Kidney epithelial cell (primary cell): Measurements from ENCODE around the gene TBX4. TPM values are rescaled to one million over a fixed set of nuclear protein-coding genes. Genes with fewer than 3 reads are reported as not detected.
"Not testable (repeated sequence)": the region's sequence is repeated elsewhere in the genome, so short reads cannot be mapped to it uniquely, and the experiment has no call there.

ENCODE experiments used
- DNase-seq: peaks from one replicate; pipeline ENCODE4 v3.0.0-alpha.2; 2010; ENCODE audit warnings: low read depth
- H3K27me3 ChIP-seq: 2 replicates; pipeline ENCODE4 v1.6.0; 2011; ENCODE audit warnings: low read length; ENCODE audit not compliant: control insufficient read depth, insufficient read depth
- H3K36me3 ChIP-seq: 2 replicates; pipeline ENCODE4 v1.5.1; 2011; ENCODE audit warnings: low read length; ENCODE audit not compliant: control insufficient read depth, insufficient read depth
- H3K4me3 ChIP-seq: 2 replicates; pipeline ENCODE4 v1.5.1; 2011; ENCODE audit warnings: low read depth, mild to moderate bottlenecking, control low read depth, low read length
- total RNA-seq: library from RNA; depleted of rRNA; stranded (reverse); fragments of >200 nt; gene quantifications from 2 replicates; pipeline ENCODE4 v1.2.3, GENCODE V29; 2015
- TF ChIP-seq, protein P1 (sequence below): IDR thresholded peaks from 2 replicates; pipeline ENCODE4 v1.5.1; 2011; ENCODE audit warnings: mild to moderate bottlenecking, moderate library complexity, low read length, control low read depth, inconsistent platforms; ENCODE audit not compliant: insufficient read depth, poor library complexity, severe bottlenecking

TBX4 gene
- total RNA-seq, 1 donor from 2014 or later = not detected

GRCh38 chr17:61436995-61437704 is 15.1 kb upstream of the TBX4 start:
- no peak overlapping the region for H3K4me3 ChIP-seq
- TF ChIP-seq, protein P1, sequence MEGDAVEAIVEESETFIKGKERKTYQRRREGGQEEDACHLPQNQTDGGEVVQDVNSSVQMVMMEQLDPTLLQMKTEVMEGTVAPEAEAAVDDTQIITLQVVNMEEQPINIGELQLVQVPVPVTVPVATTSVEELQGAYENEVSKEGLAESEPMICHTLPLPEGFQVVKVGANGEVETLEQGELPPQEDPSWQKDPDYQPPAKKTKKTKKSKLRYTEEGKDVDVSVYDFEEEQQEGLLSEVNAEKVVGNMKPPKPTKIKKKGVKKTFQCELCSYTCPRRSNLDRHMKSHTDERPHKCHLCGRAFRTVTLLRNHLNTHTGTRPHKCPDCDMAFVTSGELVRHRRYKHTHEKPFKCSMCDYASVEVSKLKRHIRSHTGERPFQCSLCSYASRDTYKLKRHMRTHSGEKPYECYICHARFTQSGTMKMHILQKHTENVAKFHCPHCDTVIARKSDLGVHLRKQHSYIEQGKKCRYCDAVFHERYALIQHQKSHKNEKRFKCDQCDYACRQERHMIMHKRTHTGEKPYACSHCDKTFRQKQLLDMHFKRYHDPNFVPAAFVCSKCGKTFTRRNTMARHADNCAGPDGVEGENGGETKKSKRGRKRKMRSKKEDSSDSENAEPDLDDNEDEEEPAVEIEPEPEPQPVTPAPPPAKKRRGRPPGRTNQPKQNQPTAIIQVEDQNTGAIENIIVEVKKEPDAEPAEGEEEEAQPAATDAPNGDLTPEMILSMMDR = no peak
- DNase-seq = no peak
- H3K27me3 ChIP-seq = peaks cover 3% of the 10 kb centered on the region
- H3K36me3 ChIP-seq = no peaks in the 10 kb centered on the region

DNA sequence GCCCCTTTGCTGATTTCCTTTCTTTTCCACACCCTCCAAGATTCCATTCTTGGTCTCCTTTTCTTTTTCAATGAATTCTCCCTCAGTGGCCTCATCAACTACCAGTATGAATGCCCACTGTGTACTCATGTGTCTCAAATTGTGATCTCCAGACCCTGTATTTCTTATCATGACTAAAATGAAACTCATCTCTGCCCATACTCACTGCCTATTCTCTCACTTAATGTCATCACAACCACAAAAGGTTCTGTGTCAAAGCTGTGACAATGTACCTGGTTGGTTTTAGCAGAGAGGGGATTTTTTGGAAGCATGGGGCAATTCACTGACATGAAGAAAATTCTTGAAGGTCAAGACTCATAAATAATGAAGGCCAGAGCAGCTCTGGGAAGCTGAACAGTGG is 11.5 kb upstream of the TBX4 start:
- no peak for DNase-seq
- Histone ChIP-seq H3K4me3 (no peak overlapping the region), H3K27me3 (peaks cover 7% of the 10 kb centered on the region), H3K36me3 (no peaks in the 10 kb centered on the region)
- TF ChIP-seq, protein P1 = no peak

DNA sequence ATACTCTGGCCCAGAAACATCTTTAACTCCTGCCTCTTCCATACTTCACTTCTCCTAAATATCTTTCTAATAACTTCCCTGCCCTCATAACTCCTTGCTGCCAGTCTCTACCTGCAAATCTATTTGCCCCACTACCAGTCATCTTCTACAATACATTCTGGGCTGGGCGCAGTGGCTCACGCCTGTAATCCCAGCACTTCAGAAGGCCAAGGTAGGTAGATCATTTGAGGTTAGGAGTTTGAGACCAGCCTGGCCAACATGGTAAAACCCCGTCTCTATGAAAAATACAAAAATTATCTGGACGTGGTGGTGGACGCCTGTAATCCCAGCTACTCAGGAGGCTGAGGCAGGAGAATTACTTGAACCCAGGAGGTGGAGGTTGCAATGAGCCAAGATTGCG is 10.7 kb upstream of the TBX4 start:
- not testable (repeated sequence) for DNase-seq, H3K27me3 ChIP-seq, H3K36me3 ChIP-seq, H3K4me3 ChIP-seq

DNA sequence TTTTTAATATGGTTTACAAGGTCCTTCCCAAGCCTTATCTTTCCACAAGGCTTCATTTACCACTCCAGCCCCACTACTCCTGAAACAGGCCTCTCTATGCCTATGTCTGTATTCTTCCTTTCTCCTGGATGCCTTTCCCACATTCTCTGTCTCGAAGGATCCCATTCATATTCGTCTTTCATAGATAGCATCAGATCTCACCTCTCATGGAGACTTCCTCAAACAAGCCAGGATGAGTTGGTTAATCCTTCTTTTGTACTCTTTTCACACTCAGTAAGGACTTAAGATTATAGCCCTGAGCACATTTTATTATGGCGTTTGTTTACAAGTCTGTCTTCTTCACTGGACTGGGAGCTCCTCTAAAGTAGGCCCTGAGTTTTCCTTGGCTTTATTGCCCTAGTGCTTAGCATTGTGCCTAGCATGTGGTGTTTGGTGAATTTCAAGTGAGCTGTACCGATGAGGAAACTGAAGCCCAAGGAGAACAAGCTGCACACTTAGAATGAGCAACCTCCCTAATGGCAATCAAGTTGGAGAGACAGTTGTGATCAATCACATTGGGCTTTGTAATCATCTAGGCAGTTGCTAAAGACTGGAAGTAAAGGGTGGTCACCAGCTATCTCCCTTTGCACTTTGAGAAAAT is 10.0 kb upstream of the TBX4 start:
- no peak for DNase-seq
- Histone ChIP-seq H3K27me3 (peaks cover 10% of the 10 kb centered on the region), H3K4me3 (no peak overlapping the region), H3K36me3 (no peaks in the 10 kb centered on the region)
- TF ChIP-seq, protein P1 = no peak

DNA sequence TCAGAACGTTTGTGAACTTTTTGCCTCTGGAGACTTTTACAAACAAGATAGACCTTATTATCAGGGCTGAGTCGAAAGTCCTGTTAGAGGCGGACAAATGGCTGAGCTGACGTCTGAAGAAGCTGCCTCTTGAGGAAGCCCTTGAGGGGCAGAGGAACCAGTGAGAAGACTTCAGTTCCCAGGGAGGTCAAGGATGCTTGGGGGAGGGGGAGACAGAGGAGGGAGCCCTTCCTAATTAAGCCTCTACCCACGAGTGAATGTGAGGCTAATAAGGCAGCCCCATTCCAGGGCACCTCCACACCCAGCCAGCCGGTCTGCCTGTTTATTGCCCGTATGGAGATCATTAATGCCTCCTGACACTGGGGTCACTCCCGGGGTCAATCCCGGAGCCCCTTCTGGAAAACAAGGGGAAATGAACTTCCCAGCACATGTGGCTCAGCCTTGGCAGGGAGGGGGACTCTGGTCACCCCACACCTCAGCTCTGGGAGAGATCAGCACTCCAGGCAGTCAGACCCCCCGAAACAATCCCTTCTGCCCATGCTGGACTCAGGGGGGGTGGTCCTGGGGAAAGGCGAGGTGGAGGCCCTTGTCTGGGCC is 9.2 kb upstream of the TBX4 start:
- Histone ChIP-seq H3K27me3 (peaks cover 9% of the 10 kb centered on the region), H3K4me3 (no peak overlapping the region), H3K36me3 (no peaks in the 10 kb centered on the region)
- TF ChIP-seq, protein P1 = no peak
- no peak for DNase-seq

DNA sequence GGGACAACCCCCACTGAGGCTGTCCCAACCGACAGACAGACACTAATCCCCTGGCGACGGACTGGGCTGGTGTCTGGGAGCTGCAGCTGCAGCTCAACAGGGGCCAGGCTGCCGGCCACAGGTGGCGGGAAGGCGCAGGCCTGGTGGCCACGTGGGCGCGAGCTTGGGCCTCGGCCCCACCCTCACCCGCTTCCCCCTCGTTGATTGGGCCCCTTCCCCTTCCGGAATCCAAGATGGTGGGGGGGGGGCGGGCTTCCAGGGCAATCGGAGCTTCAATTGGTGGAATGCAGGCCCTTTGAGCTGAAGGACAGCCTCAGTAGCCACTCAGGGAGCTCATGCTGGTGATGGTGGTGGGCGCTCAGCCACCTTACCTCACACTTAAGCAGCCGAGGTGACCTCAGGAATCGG is 8.7 kb upstream of the TBX4 start:
- TF ChIP-seq, protein P1 = no peak
- DNase-seq = no peak
- H3K4me3 ChIP-seq = no peak overlapping the region

More for the DNA sequence above, 8.7 kb upstream of the TBX4 start:
- no peaks in the 10 kb centered on the region for H3K36me3 ChIP-seq
- H3K27me3 ChIP-seq = peaks cover 11% of the 10 kb centered on the region
